Kidney (tissue), 14 donors: ENCODE measurements around the gene SFSWAP. TPM values are rescaled to one million over a fixed set of nuclear protein-coding genes. Genes with fewer than 3 reads are reported as not detected.
"Not testable (repeated sequence)": the region's sequence is repeated elsewhere in the genome, so short reads cannot be mapped to it uniquely, and the experiment has no call there.

Experiments used
- DNase-seq, 5 donors: peaks; one replicate each; pipeline ENCODE4 v3.0.0-alpha.2; 2013 to 2020
- FAIRE-seq: peaks from 2 replicates; lab custom pipeline; 2012; peaks lifted over from hg19 to GRCh38; lab: Jason Lieb, UNC
- H3K27ac ChIP-seq, 2 donors: one replicate each; pipeline ENCODE4 v1.7.0; 2013; ENCODE audit warnings: low read depth in 2 of 2, low read length in 2 of 2, inconsistent platforms in 1 of 2
- H3K27me3 ChIP-seq: one replicate; pipeline ENCODE4 v1.7.1; 2013; ENCODE audit warnings: low read length, inconsistent platforms; ENCODE audit not compliant: control insufficient read depth, insufficient read depth
- H3K36me3 ChIP-seq, 3 donors: one replicate each; pipeline versions ENCODE4 v1.7.0 to v1.7.1; 2013; ENCODE audit warnings: low read length in 3 of 3, control low read depth in 1 of 3, inconsistent platforms in 1 of 3; ENCODE audit not compliant: insufficient read depth in 3 of 3, control insufficient read depth in 2 of 3
- H3K4me1 ChIP-seq, 3 donors: one replicate each; pipeline versions ENCODE4 v1.7.0 to v1.7.1; 2013; ENCODE audit warnings: low read length in 3 of 3, inconsistent platforms in 1 of 3, low read depth in 1 of 3; ENCODE audit not compliant: control insufficient read depth in 2 of 3, insufficient read depth in 2 of 3
- H3K4me3 ChIP-seq, 3 donors: one replicate each; pipeline versions ENCODE4 v1.7.0 to v1.8.1; 2013; ENCODE audit warnings: low read length in 3 of 3, control low read depth in 1 of 3, inconsistent platforms in 1 of 3
- H3K9ac ChIP-seq, 3 donors: one replicate each; pipeline versions ENCODE4 v1.7.0 to v1.7.1; 2013; ENCODE audit warnings: low read length in 3 of 3, control low read depth in 1 of 3, inconsistent platforms in 1 of 3
- H3K9me3 ChIP-seq, 3 donors: one replicate each; pipeline versions ENCODE4 v1.7.0 to v1.7.1; 2013; ENCODE audit warnings: low read length in 3 of 3, control low read depth in 1 of 3, inconsistent platforms in 1 of 3; ENCODE audit not compliant: control insufficient read depth in 2 of 3, insufficient read depth in 1 of 3
- intact Hi-C: fragments of 100-400 bp; cut with DNase I; formaldehyde crosslinking; loops from one replicate; pipeline ENCODE4 v1.11.1; 2022
- polyA plus RNA-seq: library from polyadenylated mRNA; stranded (reverse); fragments of 350-450 nt; fragmentation: Illumina TruSeq; extraction: RNeasy Lipid Tissue Mini Kit (QIAGEN cat#74804); gene quantifications from one replicate; pipeline ENCODE4 v1.2.3, GENCODE V29; 2014; ENCODE audit warnings: low read depth, low replicate concordance; ENCODE audit not compliant: insufficient read depth
- total RNA-seq: library from RNA; stranded (reverse); fragmentation: NEBNext Ultra II Directional; extraction: Animal tissue kit (Norgen Biotek cat#: 25700); gene quantifications from one replicate; pipeline ENCODE4 v1.2.1, GENCODE V29; 2021
- TF ChIP-seq, protein P1 (sequence below): IDR thresholded peaks from 3 replicates; pipeline ENCODE4 v1.5.1; 2012; ENCODE audit warnings: mild to moderate bottlenecking, moderate library complexity, borderline replicate concordance; ENCODE audit not compliant: insufficient read depth; ENCODE audit errors: extremely low read depth
- donor health status: control.
- donor health status: control.
- donor health status: control.
- donor health status: control.
- donor health status: control.
- donor health status: DM: yes; HTN: yes; CAD: no.
- donor health status: Normal renal cell carcinoma (clear cell type).

Gene SFSWAP
- total and polyA plus RNA-seq, 2 donors from 2014 or later: 13.9 to 46.2 TPM

DNA sequence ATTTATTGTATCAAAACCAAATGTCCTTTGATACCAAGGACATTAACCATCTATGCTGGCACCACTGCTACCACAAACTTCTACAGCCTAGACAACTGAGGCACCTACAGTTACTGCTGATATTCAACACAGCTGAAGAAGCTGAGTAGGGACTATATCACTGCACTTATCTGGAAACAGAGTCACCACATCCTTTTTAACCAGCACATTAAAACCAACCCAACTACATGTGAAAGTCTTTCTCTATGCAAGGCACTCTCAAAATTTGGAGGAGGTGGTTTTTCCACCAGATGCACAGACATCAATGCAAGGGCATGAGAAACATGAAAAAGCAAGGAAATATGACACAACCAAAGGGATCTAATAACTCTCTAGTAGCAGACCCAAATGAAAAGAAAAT, 7.7 kb upstream of the SFSWAP start:
- no peak overlapping the region for H3K9ac ChIP-seq
- no peak for DNase-seq
- H3K4me1 ChIP-seq: no peaks in the 10 kb centered on the region
- H3K4me3 ChIP-seq: no peak overlapping the region
- TF ChIP-seq, protein P1, sequence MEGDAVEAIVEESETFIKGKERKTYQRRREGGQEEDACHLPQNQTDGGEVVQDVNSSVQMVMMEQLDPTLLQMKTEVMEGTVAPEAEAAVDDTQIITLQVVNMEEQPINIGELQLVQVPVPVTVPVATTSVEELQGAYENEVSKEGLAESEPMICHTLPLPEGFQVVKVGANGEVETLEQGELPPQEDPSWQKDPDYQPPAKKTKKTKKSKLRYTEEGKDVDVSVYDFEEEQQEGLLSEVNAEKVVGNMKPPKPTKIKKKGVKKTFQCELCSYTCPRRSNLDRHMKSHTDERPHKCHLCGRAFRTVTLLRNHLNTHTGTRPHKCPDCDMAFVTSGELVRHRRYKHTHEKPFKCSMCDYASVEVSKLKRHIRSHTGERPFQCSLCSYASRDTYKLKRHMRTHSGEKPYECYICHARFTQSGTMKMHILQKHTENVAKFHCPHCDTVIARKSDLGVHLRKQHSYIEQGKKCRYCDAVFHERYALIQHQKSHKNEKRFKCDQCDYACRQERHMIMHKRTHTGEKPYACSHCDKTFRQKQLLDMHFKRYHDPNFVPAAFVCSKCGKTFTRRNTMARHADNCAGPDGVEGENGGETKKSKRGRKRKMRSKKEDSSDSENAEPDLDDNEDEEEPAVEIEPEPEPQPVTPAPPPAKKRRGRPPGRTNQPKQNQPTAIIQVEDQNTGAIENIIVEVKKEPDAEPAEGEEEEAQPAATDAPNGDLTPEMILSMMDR: no peak
- intact Hi-C loops: no loop called here
- FAIRE-seq: no peak
- no peaks in the 10 kb centered on the region for H3K36me3 ChIP-seq
- no peaks in the 10 kb centered on the region for H3K27me3 ChIP-seq
- no peak overlapping the region for H3K27ac ChIP-seq
- peaks cover 0 to 20% (median 3%) of the 10 kb centered on the region in 3 donors for H3K9me3 ChIP-seq

DNA sequence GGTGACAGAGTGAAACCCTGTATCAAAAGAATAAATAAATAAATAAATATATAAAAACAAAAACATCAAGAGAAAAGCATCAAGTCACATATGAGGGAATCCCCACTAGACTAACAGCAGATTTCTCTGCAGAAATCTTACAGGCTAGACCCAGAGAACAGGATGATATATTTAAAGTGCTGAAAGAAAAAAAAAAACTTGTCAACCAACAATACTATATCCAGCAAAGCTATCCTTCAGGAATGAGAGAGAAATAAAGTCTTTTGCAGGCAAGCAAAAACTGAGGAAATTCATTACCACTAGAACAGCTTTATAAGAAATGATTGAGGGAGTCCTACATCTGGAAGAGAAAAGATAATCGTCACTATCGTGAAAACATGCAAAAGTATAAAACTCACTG, 6.4 kb upstream of the SFSWAP start:
- Histone ChIP-seq H3K9me3 (peaks cover 0 to 20% (median 3%) of the 10 kb centered on the region in 3 donors), H3K27ac (no peak overlapping the region), H3K27me3 (no peaks in the 10 kb centered on the region), H3K36me3 (no peaks in the 10 kb centered on the region), H3K9ac (no peak overlapping the region), H3K4me1 (no peaks in the 10 kb centered on the region), H3K4me3 (no peak overlapping the region)
- intact Hi-C loops: no loop called here
- DNase-seq (no peak), FAIRE-seq (no peak)
- TF ChIP-seq, protein P1: no peak

DNA sequence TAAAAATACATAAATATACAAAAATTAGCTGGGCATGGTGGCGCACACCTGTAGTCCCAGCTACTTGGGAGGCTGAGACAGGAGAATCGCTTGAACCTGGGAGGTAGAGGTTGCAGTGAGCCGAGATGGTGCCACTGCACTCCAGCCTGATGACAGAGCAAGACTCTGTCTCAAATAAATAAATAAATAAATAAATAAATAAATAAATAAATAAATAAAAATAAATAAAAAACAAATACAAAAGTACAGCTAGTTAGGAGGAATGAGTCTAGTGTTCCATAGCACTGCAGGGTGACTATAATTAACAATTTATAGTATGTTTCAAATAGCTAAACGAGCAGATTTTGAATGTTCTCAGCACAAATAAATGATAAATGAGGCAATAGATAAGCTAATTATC, 4.2 kb upstream of the SFSWAP start:
- H3K4me1 ChIP-seq, H3K4me3 ChIP-seq, H3K27me3 ChIP-seq, H3K9ac ChIP-seq, H3K36me3 ChIP-seq, FAIRE-seq, intact Hi-C loops, DNase-seq, H3K27ac ChIP-seq: not testable (repeated sequence)
- peaks cover 0 to 20% (median 3%) of the 10 kb centered on the region in 3 donors for H3K9me3 ChIP-seq

DNA sequence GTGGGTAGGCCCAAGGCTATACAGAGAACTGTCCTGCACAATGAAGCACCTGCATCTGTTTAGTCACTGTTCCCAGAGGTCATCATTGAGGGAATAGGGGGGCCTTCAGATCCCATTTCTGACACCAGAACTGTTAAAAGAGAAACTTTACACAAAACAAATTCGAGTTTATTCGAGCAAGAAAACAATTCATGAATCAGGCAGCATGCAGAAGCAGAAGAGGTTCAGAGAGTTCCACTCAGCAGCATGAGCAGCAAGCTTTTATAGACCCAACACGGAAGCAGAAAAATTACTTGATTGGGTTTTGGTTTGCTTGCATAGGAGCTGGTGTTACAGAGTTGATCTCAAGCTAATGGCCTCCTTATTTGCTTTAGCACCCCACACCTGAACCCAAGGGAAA, 1.7 kb upstream of the SFSWAP start:
- H3K9me3 ChIP-seq: peaks cover 0 to 6% (median 0%) of the 10 kb centered on the region in 3 donors
- peaks cover 0 to 19% (median 4%) of the 10 kb centered on the region in 3 donors for H3K4me1 ChIP-seq
- intact Hi-C loops: no loop called here
- no peak overlapping the region for H3K27ac ChIP-seq
- no peak overlapping the region for H3K4me3 ChIP-seq
- TF ChIP-seq, protein P1: no peak
- H3K9ac ChIP-seq: no peak overlapping the region
- H3K36me3 ChIP-seq: peaks cover 0 to 4% (median 2%) of the 10 kb centered on the region in 3 donors
- DNase-seq (no peak), FAIRE-seq (no peak)
- no peaks in the 10 kb centered on the region for H3K27me3 ChIP-seq
